ENCODE results near the gene SPOUT1.
A peak's percentile ranks its signal among the peaks of the same experiment; 100 is the strongest.
"Not testable (repeated sequence)": the region's sequence is repeated elsewhere in the genome, so short reads cannot be mapped to it uniquely, and the experiment has no call there.

The SPOUT1 gene

GRCh38 chr9:128809036-128809599 is 20.5 kb downstream of the SPOUT1 start:
- no peak for DNase-seq

GRCh38 chr9:128808543-128808942 is 21.1 kb downstream of the SPOUT1 start:
- no peak for DNase-seq

GRCh38 chr9:128807827-128808226 is 21.8 kb downstream of the SPOUT1 start:
- DNase-seq: no peak

- no peak for DNase-seq
These were observed 23.9 kb downstream of the SPOUT1 start for GRCh38 chr9:128805661-128806060.

- no peak for DNase-seq
These were observed 27.1 kb downstream of the SPOUT1 start for GRCh38 chr9:128802482-128802881.

GRCh38 chr9:128800061-128800460 is 29.5 kb downstream of the SPOUT1 start:
- DNase-seq: no peak

- DNase-seq: no peak
These were observed 30.7 kb downstream of the SPOUT1 start for GRCh38 chr9:128798896-128799295.

DNA sequence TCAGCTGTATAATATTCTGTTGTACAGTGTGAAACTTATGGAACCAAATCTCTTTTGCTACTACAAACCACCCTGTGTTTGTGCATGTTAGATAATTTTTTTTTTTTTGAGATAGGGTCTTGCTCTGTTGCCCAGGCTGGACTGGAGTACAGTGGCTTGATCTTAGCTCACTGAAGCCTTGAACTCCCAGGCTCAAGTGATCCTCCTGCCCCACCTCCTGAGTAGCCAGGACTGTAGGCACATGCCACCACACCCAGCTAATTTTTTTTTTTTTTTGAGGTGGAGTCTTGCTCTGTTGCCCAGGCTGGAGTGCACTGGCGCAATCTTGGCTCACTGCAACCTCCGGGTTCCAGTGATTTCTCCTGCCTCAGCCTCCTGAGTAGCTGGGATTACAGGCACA is 34.6 kb downstream of the SPOUT1 start:
- DNase-seq: not testable (repeated sequence)

DNA sequence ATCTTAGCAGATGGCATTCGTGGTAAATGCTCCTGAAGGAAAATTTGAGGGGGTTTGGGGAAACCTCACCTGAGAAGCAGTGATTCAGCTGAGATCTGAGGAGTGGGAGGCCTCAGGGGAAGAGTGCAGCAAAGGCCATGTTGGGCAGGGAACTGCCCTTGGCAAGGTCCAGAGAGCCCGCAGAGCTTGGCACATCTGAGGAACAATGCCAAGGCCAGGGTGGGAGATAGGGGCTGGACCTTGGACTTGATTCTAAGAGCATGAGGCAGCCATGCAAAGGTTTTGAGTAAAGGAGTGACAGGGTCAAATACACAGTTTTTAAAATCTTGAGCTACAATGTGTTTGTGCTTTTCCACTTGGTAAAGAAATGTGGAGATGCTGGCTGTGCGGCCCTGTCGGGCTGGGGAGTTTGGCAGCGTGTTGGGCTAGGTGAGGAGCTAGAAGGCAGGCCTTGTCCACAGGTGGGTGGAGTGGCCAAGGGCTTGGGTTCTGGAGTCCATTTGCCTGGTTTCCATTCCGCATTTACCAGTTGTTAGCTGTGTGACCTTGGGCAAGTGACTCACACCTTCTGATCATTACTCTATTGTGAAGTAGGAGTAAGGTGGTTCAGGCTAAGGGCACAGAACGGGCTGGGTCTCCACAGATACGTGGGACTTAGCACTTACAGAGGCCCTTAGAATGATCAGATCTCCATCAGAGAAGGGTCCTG is 36.5 kb downstream of the SPOUT1 start:
- DNase-seq: no peak

DNA sequence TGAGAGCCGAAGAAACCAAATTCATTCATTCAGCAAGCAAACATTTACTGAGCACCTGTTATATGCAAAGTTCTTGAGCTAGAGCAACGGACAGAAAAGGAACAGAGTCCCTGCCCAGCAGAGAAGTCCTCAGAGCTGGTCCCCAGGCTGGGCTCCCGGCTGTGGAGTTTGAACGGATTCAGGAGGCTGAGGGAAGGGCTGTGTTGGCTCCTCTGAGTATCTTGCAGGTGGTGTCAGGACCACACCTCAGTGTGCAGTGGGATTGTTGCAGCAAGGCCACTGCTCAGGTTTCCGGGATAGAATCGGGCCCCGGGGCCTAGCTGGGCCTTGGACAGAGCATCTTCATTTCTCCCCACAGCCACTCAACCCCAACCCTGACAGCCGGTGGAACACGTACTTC is 37.5 kb downstream of the SPOUT1 start:
- DNase-seq: no peak

- no peak for DNase-seq
These were observed 39.1 kb downstream of the SPOUT1 start for GRCh38 chr9:128790536-128790935.

DNA sequence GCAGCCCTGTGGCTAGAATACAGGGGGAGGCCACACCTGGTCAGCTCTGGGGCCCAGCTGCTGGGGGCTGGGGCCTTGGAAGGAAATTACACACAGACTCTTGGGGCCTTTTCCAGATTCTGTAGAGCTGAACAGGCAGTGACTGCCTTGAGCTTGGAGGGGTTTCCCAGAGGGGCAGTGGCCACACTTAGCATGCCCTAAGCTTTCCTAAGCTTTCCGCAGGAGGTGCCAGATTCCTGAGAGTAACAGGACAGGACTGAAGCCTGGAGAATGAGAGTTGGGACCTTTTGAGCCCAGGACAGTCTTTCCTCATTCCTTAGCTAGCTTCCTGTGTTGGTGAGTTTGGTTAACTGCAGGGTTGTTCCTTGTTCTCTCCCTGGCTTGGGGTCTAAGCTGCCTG is 41.1 kb downstream of the SPOUT1 start:
- no peak for DNase-seq

GRCh38 chr9:128787659-128788058 is 41.9 kb downstream of the SPOUT1 start:
- no peak for DNase-seq

- peak; percentile 87 for DNase-seq
These were observed 42.7 kb downstream of the SPOUT1 start, which contains the start of gene TBC1D13 for GRCh38 chr9:128786681-128787601. TSS of gene TBC1D13 (plus strand) at chr9:128787253. CDS start at chr9:128787354, 101 bp downstream.

GRCh38 chr9:128785427-128785826 is 44.2 kb downstream of the SPOUT1 start:
- no peak for DNase-seq

DNA sequence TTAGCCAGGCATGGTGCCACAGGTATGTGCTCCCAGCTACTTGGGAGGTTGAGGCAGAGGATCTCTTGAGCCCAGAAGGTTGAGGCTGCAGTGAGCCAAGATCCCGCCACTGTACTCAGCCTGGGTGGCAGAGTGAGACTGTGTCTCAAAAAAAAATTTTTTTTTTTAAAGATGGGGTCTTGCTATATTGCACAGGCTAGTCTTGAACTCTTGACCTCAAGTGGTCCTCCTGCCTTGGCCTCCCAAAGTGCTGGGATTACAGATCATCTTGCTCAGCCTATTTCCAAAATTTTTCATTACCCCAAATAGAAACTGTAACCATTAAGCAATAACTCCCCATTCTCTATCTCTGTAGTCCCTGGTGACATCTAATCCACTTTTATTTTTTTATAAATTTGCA is 46.9 kb downstream of the SPOUT1 start:
- DNase-seq: no peak

- no peak for DNase-seq
These were observed 48.2 kb downstream of the SPOUT1 start for GRCh38 chr9:128781187-128782070.

DNA sequence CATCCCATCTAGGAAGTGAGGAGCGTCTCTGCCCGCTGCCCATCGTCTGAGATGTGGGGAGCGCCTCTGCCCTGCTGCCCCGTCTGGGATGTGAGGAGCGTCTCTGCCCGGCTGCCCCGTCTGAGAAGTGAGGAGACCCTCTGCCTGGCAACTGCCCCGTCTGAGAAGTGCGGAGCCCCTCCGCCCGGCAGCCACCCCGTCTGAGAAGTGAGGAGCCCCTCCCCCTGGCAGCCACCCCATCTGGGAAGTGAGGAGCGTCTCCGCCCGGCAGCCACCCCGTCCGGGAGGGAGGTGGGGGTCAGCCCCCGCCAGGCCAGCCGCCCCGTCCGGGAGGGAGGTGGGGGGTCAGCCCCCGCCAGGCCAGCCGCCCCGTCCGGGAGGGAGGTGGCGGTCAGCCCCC is 49.5 kb downstream of the SPOUT1 start:
- not testable (repeated sequence) for DNase-seq

- no peak for DNase-seq
These were observed 54.8 kb downstream of the SPOUT1 start for GRCh38 chr9:128774804-128775203.

GRCh38 chr9:128773049-128773448 is 56.5 kb downstream of the SPOUT1 start:
- DNase-seq: no peak

DNA sequence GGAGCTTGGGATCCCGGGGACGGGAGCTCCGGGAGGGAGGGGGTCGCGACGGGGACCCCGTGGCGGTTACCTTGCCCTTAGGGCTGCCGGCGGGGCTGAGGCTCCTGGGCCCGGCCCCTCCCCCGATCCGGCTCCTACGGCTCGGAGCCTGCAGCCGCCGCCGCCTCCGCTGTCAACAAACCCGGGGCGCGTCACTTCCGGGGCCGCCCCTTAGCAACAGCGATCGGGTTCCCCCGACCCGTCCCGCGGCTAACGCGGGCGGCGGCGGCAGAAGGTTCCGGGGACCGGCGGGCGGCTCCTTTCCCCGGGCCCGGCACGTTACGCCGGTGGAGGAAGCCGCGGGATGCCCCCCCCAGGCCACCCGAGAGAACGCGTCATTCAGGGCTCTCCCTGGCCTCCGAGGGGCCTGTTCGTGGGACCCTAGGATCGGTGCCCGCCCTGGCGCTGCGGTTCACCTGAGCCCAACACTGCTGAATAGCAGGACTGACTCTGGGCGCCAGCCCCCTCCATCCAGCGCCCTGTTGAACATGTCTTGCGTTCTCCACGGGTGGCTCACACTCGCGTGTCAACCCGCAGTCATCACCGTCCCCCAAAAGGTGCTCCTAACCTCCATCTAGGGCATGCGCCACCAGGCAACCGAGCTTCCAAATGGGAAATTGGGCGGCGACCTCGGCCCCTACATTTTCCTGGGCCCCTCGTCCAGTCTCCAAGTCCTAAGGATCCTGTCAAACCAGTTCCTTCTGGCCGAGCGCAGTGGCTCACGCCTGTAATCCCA is 57.7 kb downstream of the SPOUT1 start, which contains the start of gene ZER1:
Gene ZER1, minus strand, starts transcription at position 183 of the 775 bp plus-strand sequence. CDS start 16,362 bp downstream, outside the sequence.
- DNase-seq: peak; percentile 89

Measured in activated effector memory CD4-positive, alpha-beta T cell treated with Interleukin-2 at 50 U/mL for 16 hours (primary cell).